ENCODE measurements around the gene ABLIM1.

GRCh38 chr10:114653926-114654325, 4.1 kb downstream of the ABLIM1 start:
- TF ChIP-seq CTCF (IDR thresholded peaks at IDR 0.05 in 8 of 11, conservative IDR thresholded peaks at IDR 0.05 in 3 of 11) = no peak
- TF ChIP-seq POLR2A (IDR thresholded peaks at IDR 0.05) = no peak
